ENCODE data around the gene C1QBP.
A peak's percentile ranks its signal among the peaks of the same experiment; 100 is the strongest.

The C1QBP gene

GRCh38 chr17:5419959-5420653 is 18.8 kb downstream of the C1QBP start, which contains the start of gene RPAIN:
Gene RPAIN, plus strand, starts transcription at chr17:5420182. Its CDS starts 29 bp downstream, at chr17:5420211.
- ATAC-seq (peak; percentile 72), DNase-seq (peak; percentile 84)
- peak within 1 kb of the TSS; percentile 100 for H3K4me3 Mint-ChIP-seq
- H3K36me3 Mint-ChIP-seq (ENCODE audit: low read depth), result peaks cover 48% of the 10 kb centered on the region
- no peaks in the 10 kb centered on the region for H3K9me3 Mint-ChIP-seq
- H3K27me3 Mint-ChIP-seq, result peaks cover 5% of the 10 kb centered on the region
- peak within 1 kb of the TSS; percentile 100 for H3K27ac Mint-ChIP-seq
- peaks cover 67% of the 10 kb centered on the region for H3K4me1 Mint-ChIP-seq

GRCh38 chr17:5419356-5419958 is 19.5 kb downstream of the C1QBP start, which contains the start of gene NUP88:
Gene NUP88, minus strand, starts transcription at chr17:5419662. Its CDS starts 12 bp downstream, at chr17:5419650.
- peak; percentile 95 for ATAC-seq
- Mint-ChIP-seq H3K9me3 (no peaks in the 10 kb centered on the region), H3K27me3 (peaks cover 5% of the 10 kb centered on the region), H3K4me3 (peak within 1 kb of the TSS; percentile 100), H3K27ac (peak within 1 kb of the TSS; percentile 100), H3K36me3 (ENCODE audit: low read depth) (peaks cover 48% of the 10 kb centered on the region), H3K4me1 (peaks cover 71% of the 10 kb centered on the region)
- peak; percentile 95 for DNase-seq

DNA sequence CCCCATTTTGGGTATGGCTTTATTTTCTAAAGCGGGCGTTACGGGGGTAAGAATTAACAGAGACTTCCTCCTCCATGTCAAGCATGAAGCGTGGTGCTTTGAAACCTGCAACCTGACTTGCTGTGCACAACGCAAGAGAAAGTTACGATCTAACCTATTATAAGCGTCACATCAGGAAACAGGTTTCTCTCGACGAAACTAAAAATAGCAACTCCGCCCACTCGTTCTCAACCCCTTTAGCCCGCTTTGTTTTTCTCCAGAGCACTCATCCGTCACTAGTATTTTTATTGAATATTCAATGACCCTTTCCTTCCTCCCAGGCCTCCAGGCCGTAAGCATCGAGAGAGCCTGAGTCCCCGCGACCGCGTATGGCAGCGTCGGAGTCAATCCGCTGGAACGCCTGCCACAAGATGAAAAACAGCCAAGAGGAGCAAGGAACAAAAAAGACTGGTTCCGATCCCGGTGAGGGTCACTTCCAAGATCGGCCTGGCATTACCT is 20.0 kb downstream of the C1QBP start:
- H3K27ac Mint-ChIP-seq, result peak overlapping the region; percentile 100
- peaks cover 48% of the 10 kb centered on the region for H3K36me3 Mint-ChIP-seq (ENCODE audit: low read depth)
- peaks cover 76% of the 10 kb centered on the region for H3K4me1 Mint-ChIP-seq
- H3K27me3 Mint-ChIP-seq, result peaks cover 5% of the 10 kb centered on the region
- DNase-seq (peak; percentile 64), ATAC-seq (peak; percentile 44)
- peak overlapping the region; percentile 100 for H3K4me3 Mint-ChIP-seq
- H3K9me3 Mint-ChIP-seq, result no peaks in the 10 kb centered on the region

GRCh38 chr17:5416901-5417300 is 22.1 kb downstream of the C1QBP start:
- Mint-ChIP-seq H3K4me3 (peak overlapping the region; percentile 100), H3K9me3 (no peaks in the 10 kb centered on the region), H3K36me3 (ENCODE audit: low read depth) (peaks cover 56% of the 10 kb centered on the region), H3K27ac (peak overlapping the region; percentile 42), H3K4me1 (peaks cover 80% of the 10 kb centered on the region), H3K27me3 (peaks cover 5% of the 10 kb centered on the region)
- ATAC-seq (no peak), DNase-seq (no peak)

DNA sequence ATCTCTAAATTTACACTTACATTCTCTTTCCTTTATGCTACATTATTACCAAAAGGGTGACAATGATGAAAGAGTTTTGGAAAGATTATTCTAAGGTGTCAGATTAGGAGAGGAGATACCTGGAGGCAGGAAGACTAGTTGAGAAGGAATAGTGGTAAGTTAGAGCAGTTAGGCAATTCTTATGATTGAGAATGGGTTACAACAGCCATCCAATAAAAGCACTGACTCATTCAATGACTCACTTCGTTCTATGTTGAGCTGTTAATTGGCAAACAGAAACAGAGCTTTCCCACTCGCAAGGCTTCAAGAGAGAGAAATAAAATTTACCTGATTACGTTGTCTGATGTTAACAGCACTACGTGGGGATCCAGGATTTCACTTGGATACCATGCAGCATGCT is 25.3 kb downstream of the C1QBP start:
- Mint-ChIP-seq H3K27me3 (no peaks in the 10 kb centered on the region), H3K4me3 (peak overlapping the region; percentile 17), H3K9me3 (no peaks in the 10 kb centered on the region), H3K36me3 (ENCODE audit: low read depth) (peaks cover 56% of the 10 kb centered on the region), H3K27ac (peak overlapping the region; percentile 72), H3K4me1 (peaks cover 56% of the 10 kb centered on the region)
- ATAC-seq (peak; percentile 74), DNase-seq (no peak)

DNA sequence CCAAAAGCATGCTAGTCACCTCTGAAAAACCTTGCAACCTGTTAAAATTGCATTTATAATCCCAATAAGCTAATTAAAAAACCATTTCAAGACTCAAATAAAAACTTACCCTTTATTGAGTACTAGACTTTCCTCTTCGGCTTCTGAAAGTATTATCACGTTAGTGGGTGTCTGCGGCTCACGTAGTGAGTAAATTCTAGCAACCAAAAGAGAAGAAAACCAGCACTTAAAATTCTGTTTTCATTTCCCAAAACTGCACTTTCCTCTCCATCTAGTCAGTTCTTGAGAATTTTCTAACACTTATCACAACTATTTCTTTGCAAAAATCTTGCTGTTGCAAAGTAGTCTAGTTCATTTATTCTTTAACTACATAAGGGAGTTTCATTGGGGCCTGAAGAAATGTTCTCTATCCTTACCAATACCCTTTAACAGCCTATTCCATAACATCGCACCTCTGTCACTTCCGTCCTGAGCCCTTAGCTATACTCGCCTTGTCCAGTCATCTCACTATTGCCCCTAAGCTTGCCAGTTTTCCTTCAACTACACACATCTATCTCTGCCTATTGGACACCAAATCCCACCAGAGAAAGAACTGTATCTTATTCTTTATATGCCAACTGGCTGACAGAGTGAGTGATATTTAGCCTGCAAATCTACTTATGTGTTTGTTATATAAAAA is 28.2 kb downstream of the C1QBP start:
- ATAC-seq (no peak), DNase-seq (no peak)
- Mint-ChIP-seq H3K9me3 (no peaks in the 10 kb centered on the region), H3K4me1 (peaks cover 32% of the 10 kb centered on the region), H3K27me3 (no peaks in the 10 kb centered on the region), H3K4me3 (no peak overlapping the region), H3K36me3 (ENCODE audit: low read depth) (peaks cover 43% of the 10 kb centered on the region), H3K27ac (no peak overlapping the region)

DNA sequence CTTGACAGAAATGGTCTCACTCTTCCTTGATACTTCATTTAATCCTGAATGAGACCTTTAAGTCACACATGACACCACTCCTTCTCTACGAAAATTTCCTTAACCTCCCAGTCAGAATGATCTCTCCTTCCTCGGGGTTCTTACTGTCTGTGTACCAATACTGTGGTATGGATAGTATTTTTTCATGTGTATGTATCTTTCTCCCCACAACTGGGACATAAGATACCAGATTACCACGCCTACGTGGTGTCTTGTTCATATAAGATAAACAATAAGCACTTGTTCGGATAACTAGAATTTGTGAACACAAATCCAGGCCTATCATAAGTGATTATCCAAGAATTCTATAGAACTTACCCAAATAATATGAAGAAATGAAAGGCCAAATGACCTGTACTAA is 30.8 kb downstream of the C1QBP start:
- DNase-seq (no peak), ATAC-seq (no peak)
- Mint-ChIP-seq H3K27me3 (no peaks in the 10 kb centered on the region), H3K9me3 (no peaks in the 10 kb centered on the region), H3K36me3 (ENCODE audit: low read depth) (peaks cover 42% of the 10 kb centered on the region), H3K27ac (no peak overlapping the region), H3K4me1 (peaks cover 14% of the 10 kb centered on the region), H3K4me3 (no peak overlapping the region)

GRCh38 chr17:5405400-5405799 is 33.6 kb downstream of the C1QBP start:
- ATAC-seq, result no peak
- Mint-ChIP-seq H3K27ac (no peak overlapping the region), H3K9me3 (no peaks in the 10 kb centered on the region), H3K4me3 (no peak overlapping the region), H3K4me1 (peaks cover under 1% of the 10 kb centered on the region), H3K27me3 (no peaks in the 10 kb centered on the region), H3K36me3 (ENCODE audit: low read depth) (peaks cover 30% of the 10 kb centered on the region)
- no peak for DNase-seq

- Mint-ChIP-seq H3K27ac (no peak overlapping the region), H3K4me3 (no peak overlapping the region), H3K9me3 (no peaks in the 10 kb centered on the region), H3K36me3 (ENCODE audit: low read depth) (peaks cover 59% of the 10 kb centered on the region), H3K27me3 (no peaks in the 10 kb centered on the region), H3K4me1 (peaks cover 11% of the 10 kb centered on the region)
- no peak for ATAC-seq
- DNase-seq, result no peak
These were observed 39.2 kb downstream of the C1QBP start for GRCh38 chr17:5399767-5400166.

DNA sequence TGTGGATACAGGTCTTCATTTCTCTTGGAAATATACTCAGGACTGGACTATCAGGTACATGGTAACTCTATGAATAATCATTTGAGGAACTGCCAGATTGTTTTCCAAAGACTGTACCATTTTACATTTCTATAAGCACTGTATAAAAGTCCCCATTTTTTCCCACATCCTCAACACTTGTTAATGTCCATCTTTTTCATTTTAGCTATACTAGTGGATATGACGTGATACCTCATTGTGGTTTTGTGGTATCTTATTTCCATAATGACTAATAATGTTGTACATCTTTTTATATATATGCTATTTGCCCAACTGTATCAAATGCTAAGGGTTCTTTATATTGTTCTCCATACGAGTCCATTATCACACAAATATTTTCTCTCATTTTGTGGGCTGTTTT is 42.3 kb downstream of the C1QBP start:
- peak; percentile 46 for ATAC-seq
- H3K36me3 Mint-ChIP-seq (ENCODE audit: low read depth), result peaks cover 62% of the 10 kb centered on the region
- no peak overlapping the region for H3K4me3 Mint-ChIP-seq

GRCh38 chr17:5391678-5392077 is 47.3 kb downstream of the C1QBP start:
- H3K9me3 Mint-ChIP-seq, result no peaks in the 10 kb centered on the region
- H3K4me3 Mint-ChIP-seq, result no peak overlapping the region
- H3K36me3 Mint-ChIP-seq (ENCODE audit: low read depth), result peaks cover 63% of the 10 kb centered on the region
- ATAC-seq, result no peak
- H3K27ac Mint-ChIP-seq, result peak overlapping the region; percentile 3
- no peaks in the 10 kb centered on the region for H3K27me3 Mint-ChIP-seq
- peaks cover 6% of the 10 kb centered on the region for H3K4me1 Mint-ChIP-seq
- no peak for DNase-seq

More for the DNA sequence above, 42.3 kb downstream of the C1QBP start:
- Mint-ChIP-seq H3K9me3 (no peaks in the 10 kb centered on the region), H3K27ac (no peak overlapping the region), H3K27me3 (no peaks in the 10 kb centered on the region), H3K4me1 (peaks cover 11% of the 10 kb centered on the region)
- DNase-seq, result no peak
